ENCODE results near the gene DSCAML1.

The DSCAML1 gene, protein sequence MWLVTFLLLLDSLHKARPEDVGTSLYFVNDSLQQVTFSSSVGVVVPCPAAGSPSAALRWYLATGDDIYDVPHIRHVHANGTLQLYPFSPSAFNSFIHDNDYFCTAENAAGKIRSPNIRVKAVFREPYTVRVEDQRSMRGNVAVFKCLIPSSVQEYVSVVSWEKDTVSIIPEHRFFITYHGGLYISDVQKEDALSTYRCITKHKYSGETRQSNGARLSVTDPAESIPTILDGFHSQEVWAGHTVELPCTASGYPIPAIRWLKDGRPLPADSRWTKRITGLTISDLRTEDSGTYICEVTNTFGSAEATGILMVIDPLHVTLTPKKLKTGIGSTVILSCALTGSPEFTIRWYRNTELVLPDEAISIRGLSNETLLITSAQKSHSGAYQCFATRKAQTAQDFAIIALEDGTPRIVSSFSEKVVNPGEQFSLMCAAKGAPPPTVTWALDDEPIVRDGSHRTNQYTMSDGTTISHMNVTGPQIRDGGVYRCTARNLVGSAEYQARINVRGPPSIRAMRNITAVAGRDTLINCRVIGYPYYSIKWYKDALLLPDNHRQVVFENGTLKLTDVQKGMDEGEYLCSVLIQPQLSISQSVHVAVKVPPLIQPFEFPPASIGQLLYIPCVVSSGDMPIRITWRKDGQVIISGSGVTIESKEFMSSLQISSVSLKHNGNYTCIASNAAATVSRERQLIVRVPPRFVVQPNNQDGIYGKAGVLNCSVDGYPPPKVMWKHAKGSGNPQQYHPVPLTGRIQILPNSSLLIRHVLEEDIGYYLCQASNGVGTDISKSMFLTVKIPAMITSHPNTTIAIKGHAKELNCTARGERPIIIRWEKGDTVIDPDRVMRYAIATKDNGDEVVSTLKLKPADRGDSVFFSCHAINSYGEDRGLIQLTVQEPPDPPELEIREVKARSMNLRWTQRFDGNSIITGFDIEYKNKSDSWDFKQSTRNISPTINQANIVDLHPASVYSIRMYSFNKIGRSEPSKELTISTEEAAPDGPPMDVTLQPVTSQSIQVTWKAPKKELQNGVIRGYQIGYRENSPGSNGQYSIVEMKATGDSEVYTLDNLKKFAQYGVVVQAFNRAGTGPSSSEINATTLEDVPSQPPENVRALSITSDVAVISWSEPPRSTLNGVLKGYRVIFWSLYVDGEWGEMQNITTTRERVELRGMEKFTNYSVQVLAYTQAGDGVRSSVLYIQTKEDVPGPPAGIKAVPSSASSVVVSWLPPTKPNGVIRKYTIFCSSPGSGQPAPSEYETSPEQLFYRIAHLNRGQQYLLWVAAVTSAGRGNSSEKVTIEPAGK (N-terminal part only)

GRCh38 chr11:117796872-117797529, at the start of gene DSCAML1:
DSCAML1 (minus strand) TSS chr11:117797216; CDS start chr11:117797079, 137 bp downstream.
- DNase-seq = no peak

GRCh38 chr11:117843666-117844484, 46.9 kb upstream of the DSCAML1 start:
- DNase-seq = peak; percentile 18 to 19

- peak; percentile 80 to 83 for DNase-seq
Measured at GRCh38 chr11:117842131-117842941, 45.3 kb upstream of the DSCAML1 start.

DNA sequence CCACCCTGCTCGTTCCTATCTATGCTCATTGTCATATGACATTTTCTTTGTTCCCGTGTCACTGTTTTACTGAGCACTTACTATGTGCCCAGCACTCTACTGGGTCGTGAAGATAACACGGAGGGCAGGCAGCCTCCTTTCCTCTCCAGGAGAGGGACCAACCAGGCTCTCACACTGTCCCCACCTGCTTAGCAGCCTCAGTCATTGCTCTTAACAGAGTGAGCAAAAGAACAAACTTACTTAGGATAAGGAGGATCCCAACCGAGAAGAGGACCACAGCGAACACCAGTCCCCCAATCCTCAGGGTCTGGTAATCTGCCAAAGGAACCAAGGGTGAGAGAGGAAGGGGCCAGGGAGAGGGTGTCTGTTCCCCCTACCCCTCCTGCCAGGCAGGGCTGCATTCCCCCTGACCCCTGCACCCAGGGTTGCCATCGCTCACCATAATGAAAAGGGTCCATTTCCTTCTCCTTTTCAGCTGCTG, 44.6 kb upstream of the DSCAML1 start:
- no peak for DNase-seq

- DNase-seq = no peak
Measured at GRCh38 chr11:117840881-117841550, 44.0 kb upstream of the DSCAML1 start.

DNA sequence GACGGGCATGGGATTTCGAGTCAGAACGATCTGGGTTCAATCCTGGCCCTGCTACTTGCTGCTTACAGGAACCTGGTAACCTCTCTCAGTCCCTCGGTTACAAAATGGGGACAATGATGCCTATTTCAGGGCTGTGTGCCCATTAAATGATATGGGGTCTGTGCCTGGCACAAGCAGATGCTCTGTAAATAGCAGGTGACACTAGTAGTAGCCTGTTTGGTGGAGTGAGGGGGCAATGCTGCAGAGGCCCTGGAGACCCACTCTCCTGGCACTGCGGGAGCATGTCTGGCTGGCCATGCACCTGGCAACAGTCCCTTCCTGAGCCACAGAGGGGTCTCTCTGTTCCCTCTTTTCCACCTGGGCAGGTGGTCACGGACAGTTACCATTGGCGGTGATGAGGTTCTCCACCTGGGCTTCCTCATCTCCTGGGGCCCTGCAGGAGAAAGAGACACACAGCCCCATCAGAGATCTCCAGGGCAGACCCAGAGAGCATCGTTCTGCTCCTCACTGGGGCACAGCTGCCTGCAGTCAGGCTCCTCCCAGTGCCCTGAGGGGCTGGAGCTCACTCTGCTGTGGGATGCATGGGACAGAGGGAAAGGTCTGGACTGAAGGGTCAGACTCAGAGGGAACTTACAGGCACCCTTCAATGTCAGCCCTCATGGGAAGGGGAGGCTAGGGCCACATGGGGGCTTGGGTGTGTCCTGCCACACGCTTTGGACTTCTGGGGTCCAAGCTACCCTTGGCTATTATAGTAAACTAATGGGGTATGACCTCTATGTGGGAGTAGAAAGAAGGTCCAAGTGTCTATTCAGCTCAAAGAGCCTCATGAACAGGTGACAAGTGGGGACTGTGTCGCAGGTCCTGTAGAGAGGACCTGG, 43.2 kb upstream of the DSCAML1 start:
- no peak for DNase-seq

DNA sequence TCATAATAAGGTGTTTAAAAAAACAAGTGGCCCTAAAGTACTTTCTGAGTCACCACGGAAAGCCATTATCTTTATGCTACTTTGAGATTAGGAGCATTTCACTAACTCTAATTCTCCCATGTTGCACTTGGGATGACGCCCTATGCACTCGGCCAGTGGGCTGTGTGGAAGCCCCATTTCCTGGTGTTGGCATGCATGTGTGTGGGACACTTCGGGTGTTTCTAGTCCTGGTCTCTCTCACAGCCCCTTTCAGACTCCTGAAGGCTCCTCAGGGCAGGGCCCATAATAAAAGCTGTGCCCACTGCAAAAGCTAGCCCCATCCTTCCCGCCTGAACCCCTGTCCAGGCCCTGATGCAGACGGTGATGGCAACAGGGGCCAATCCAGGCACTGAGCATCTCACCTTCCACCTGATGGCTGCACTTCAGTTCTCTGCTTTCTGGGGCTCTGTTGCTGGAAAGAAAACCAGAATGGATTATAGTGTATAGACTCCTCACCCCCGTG, 42.4 kb upstream of the DSCAML1 start:
- DNase-seq = no peak

- no peak for DNase-seq
Measured at GRCh38 chr11:117838901-117839300, 41.9 kb upstream of the DSCAML1 start.

DNA sequence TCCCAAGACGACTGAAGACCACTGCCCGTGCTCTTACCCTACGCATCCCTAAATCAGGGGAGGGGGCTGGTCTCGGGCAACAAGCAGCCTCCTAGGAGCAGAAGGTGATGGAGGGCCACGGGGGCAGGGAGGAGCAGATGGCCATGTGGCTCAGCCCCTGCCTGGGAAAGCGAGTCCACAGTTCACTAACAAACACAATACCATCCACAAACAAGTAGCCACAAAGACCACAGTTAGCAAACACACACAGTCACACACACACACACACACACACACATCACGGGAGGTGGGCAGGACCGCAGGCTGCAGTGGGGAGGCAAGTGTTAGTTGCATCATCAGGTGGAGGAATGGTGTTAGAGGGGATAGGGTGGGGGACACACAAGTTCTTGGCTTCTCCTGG, 40.8 kb upstream of the DSCAML1 start:
- DNase-seq = no peak

DNA sequence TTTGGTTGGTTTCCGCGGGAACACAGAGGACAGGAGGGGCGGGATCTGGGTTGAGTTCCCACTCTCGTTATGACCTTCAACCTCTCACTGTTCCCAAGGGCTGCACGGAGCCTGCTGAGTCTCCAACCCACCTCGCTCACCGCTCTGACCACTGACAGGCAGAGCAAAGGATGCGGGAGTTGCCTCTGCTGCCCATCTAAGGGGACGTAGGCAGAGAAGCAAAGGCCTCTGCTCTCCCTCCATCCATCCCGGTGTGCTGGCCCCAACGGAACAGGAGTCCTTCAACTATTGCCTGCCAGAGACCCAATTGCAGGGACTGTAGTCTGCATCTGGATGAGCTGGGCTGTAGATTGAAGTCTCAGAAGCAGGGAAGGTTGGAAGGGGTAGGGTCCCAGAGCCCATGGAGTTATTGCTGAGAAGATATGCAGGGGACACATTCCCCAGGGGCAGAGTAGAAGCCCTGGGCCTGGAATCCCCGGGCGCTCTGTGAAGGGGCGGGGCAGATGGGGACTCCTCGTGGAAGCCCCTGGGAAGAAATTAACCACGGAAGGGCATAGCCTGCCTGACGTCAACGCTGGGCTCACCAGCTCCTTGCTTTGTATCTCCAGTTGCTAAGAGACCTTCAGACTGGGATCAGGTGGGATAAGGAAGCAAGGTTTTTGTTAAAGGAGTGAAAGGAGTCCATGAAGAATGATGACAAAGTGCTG, 40.2 kb upstream of the DSCAML1 start:
- no peak for DNase-seq

GRCh38 chr11:117836077-117836960, 39.3 kb upstream of the DSCAML1 start:
- peak; percentile 42 to 49 for DNase-seq

GRCh38 chr11:117835576-117835975, 38.6 kb upstream of the DSCAML1 start:
- DNase-seq = no peak

- DNase-seq = no peak
Measured at GRCh38 chr11:117834838-117835443, 37.9 kb upstream of the DSCAML1 start.

DNA sequence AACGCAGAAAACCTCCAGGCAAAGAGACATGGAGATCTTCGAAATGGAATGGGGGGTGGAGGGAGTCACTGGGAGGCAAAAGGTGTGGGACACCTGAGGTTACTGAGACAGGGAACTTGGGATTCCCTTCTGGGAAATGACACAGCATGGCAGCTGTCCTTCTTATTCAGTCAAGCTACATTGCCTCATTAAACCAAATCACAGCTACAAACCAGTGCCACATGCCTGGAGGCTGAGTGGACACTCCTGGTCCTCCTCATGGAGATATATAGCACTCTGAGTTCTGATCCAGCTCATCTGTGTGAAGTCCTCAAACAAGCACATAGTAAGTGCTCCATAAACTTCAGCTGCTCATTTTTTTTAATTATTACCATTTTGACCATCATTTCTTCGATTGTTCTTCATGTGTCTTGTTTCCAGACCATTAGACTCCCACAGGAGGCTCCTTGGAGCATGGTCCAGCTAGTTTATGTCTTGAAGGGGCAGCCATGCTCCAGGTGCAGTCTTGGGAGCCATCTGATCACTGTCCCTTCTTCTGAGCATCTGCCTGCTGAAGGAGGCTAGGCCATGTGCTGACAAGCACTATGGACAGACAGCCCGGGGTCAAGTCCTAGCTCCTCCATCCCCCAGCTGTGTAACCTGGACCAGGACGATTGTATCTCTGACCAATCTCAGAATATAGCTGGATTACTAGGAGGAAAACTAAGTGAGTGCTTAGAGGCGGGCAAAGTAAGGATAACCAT, 37.2 kb upstream of the DSCAML1 start:
- DNase-seq = no peak

GRCh38 chr11:117833401-117833891, 36.4 kb upstream of the DSCAML1 start:
- DNase-seq = no peak

Measured in AML-193 (cell line).